GM23338 (cell line): ENCODE data around the gene LPO. TPM values are rescaled to one million over a fixed set of nuclear protein-coding genes. Genes with fewer than 3 reads are reported as not detected.

Experiments used
- ATAC-seq: fragments of 200-7000 bp; cut with Tn5 transposase; 3 replicates; pipeline ENCODE4 v1.9.1; 2020
- DNase-seq: peaks from one replicate; pipeline ENCODE4 v3.0.0-alpha.2; 2015; ENCODE audit warnings: low spot score
- H2AFZ ChIP-seq: fragments of 200-600 bp; sonication (generic); 2 replicates; pipeline ENCODE4 v1.8.0; 2016; ENCODE audit warnings: antibody characterized with exemption, mild to moderate bottlenecking, moderate library complexity
- H3F3A ChIP-seq: fragments of 200-600 bp; sonication (generic); replicated peaks from 2 replicates; pipeline ENCODE4 v1.8.0; 2017; ENCODE audit warnings: antibody characterized with exemption, mixed run types, low read depth
- H3K27ac ChIP-seq: fragments of 200-600 bp; sonication (generic); 2 replicates; pipeline ENCODE4 v1.6.1; 2016; ENCODE audit warnings: low read depth
- H3K27me3 ChIP-seq: fragments of 200-600 bp; sonication (generic); 2 replicates; pipeline ENCODE4 v1.8.0; 2016; ENCODE audit warnings: mild to moderate bottlenecking, mixed run types, moderate library complexity; ENCODE audit not compliant: insufficient read depth
- H3K36me3 ChIP-seq: fragments of 200-600 bp; sonication (generic); 2 replicates; pipeline ENCODE4 v1.8.0; 2016; ENCODE audit warnings: mild to moderate bottlenecking; ENCODE audit not compliant: insufficient read depth
- H3K4me1 ChIP-seq: fragments of 200-600 bp; sonication (generic); 2 replicates; pipeline ENCODE4 v1.8.0; 2016; ENCODE audit warnings: mild to moderate bottlenecking, moderate library complexity; ENCODE audit not compliant: insufficient read depth
- H3K4me2 ChIP-seq: fragments of 200-600 bp; sonication (generic); 2 replicates; pipeline ENCODE4 v1.7.1; 2017; ENCODE audit warnings: mixed run types
- H3K4me3 ChIP-seq: fragments of 200-600 bp; sonication (generic); 2 replicates; pipeline ENCODE4 v1.6.1; 2016; ENCODE audit warnings: mixed run types
- H3K79me2 ChIP-seq: fragments of 200-600 bp; sonication (generic); replicated peaks from 2 replicates; pipeline ENCODE4 v1.8.0; 2017; ENCODE audit warnings: mild to moderate bottlenecking; ENCODE audit not compliant: insufficient read depth
- H3K9me2 ChIP-seq: fragments of 200-600 bp; sonication (generic); 2 replicates; pipeline ENCODE4 v1.8.0; 2017; ENCODE audit not compliant: insufficient read depth
- H4K20me1 ChIP-seq: fragments of 200-600 bp; sonication (generic); replicated peaks from 2 replicates; pipeline ENCODE4 v1.8.0; 2017; ENCODE audit warnings: mild to moderate bottlenecking; ENCODE audit not compliant: insufficient read depth
- H3K27ac Mint-ChIP-seq: 2 replicates; pipeline ENCODE4 v1.8.0; 2020; ENCODE audit warnings: inconsistent platforms, mild to moderate bottlenecking, moderate library complexity, mixed read lengths
- H3K27me3 Mint-ChIP-seq: 3 replicates; pipeline ENCODE4 v1.8.0; 2022; ENCODE audit warnings: low read depth, mild to moderate bottlenecking, moderate library complexity, mixed read lengths, inconsistent platforms; ENCODE audit not compliant: insufficient read depth, poor library complexity
- H3K36me3 Mint-ChIP-seq: 3 replicates; pipeline ENCODE4 v1.8.0; 2021; ENCODE audit warnings: low read depth, mild to moderate bottlenecking, inconsistent platforms, moderate library complexity, mixed read lengths
- H3K4me1 Mint-ChIP-seq: 3 replicates; pipeline ENCODE4 v1.8.0; 2020; ENCODE audit warnings: mild to moderate bottlenecking, inconsistent platforms, mixed read lengths
- H3K4me3 Mint-ChIP-seq: 3 replicates; pipeline ENCODE4 v1.8.0; 2021; ENCODE audit warnings: moderate library complexity, mild to moderate bottlenecking, inconsistent platforms, mixed read lengths
- H3K9me3 Mint-ChIP-seq: 3 replicates; pipeline ENCODE4 v1.8.0; 2020; ENCODE audit warnings: moderate library complexity, mild to moderate bottlenecking, inconsistent platforms, mixed read lengths
- CREB1 ChIP-seq: fragments of 250-450 bp; sonication (Bioruptor Pico); IDR thresholded peaks from 2 replicates; pipeline ENCODE4 v1.5.0; 2020; ENCODE audit warnings: low read depth, mild to moderate bottlenecking, moderate library complexity
- ETS1 ChIP-seq: IDR thresholded peaks from 2 replicates; pipeline ENCODE4 v1.6.1; 2016; ENCODE audit warnings: antibody characterized with exemption
- EZH2 ChIP-seq: fragments of 200-600 bp; sonication (generic); IDR thresholded peaks from one replicate; pipeline ENCODE4 v1.8.0; 2017; ENCODE audit warnings: antibody characterized with exemption, mild to moderate bottlenecking, low read depth; ENCODE audit not compliant: unreplicated experiment
- JUNB ChIP-seq: IDR thresholded peaks from one replicate; pipeline ENCODE4 v1.6.1; 2016; ENCODE audit warnings: antibody characterized with exemption; ENCODE audit not compliant: unreplicated experiment
- POLR2AphosphoS5 ChIP-seq: IDR thresholded peaks from 2 replicates; pipeline ENCODE4 v1.6.1; 2016; ENCODE audit warnings: antibody characterized with exemption, low read depth
- STAT1 ChIP-seq: IDR thresholded peaks from one replicate; pipeline ENCODE4 v1.6.1; 2016; ENCODE audit warnings: antibody characterized with exemption; ENCODE audit not compliant: unreplicated experiment
- ZNF114 ChIP-seq: fragments of 250-450 bp; sonication (Bioruptor Pico); IDR thresholded peaks from 2 replicates; pipeline ENCODE4 v1.5.0; 2020; ENCODE audit warnings: mild to moderate bottlenecking, moderate library complexity
- polyA plus RNA-seq: library from polyadenylated mRNA; unstranded; fragments of >200 nt; fragmentation: Nextera tagmentation; extraction: Ambion mirVana; gene quantifications from 2 replicates; pipeline ENCODE4 v1.2.1, GENCODE V29; 2016
- total RNA-seq: library from RNA; depleted of rRNA; stranded (reverse); fragments of >200 nt; shearing (Covaris generic); gene quantifications from 2 replicates; pipeline ENCODE4 v1.2.3, GENCODE V29; 2014
- TF ChIP-seq, protein P1 (sequence below), 2 experiments: fragments of 200-600 bp in 1 of 2; sonication (generic) in 1 of 2; conservative IDR thresholded peaks; 2 replicates each; pipeline versions ENCODE4 v1.5.1 to v1.6.1; 2016 to 2017; ENCODE audit warnings: antibody characterized with exemption in 2 of 2, low read depth in 2 of 2, mild to moderate bottlenecking in 2 of 2, moderate library complexity in 1 of 2

The LPO gene
- total and polyA plus RNA-seq, 2 experiments from 2014 or later: 0.13 to 0.35 TPM

DNA sequence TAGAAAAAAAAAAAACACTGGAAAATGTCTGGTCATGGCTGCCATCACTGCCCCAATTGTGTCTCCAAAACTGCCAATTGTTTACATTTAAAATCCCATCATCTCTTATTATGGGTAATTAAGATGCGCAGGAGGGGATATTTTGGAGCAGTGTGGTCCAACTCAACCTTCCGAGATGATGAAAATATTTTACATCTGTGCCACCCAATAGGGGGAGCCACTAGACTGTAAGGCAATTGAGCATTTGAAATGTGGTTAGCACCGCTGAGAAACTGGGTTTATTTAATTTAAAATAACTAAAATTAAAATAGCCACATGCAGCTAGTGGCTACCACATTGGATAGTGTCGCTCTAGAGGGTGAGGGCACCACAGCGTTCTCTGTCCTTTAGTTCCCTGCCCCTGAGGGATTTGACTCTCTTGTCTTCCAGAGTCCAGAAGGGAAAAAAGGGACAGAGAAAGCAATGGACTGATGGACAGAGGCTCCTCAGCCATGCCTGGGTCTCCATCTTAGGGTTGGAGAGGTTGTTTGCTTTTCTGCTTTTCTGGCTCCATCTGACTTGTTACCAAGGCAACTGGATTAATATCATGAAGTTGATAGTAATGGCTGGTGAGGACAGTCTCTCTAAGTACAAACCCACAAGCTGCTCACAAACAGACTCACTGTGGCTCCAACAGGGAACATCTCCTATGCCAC lies 38.9 kb downstream of the LPO start:
- no peak overlapping the region for H3K27ac ChIP-seq
- no peaks in the 10 kb centered on the region for H3K36me3 ChIP-seq
- H3K4me3 ChIP-seq: no peak overlapping the region
- H3K27me3 Mint-ChIP-seq: peaks cover 23% of the 10 kb centered on the region
- H4K20me1 ChIP-seq: no peaks in the 10 kb centered on the region
- H3K4me2 ChIP-seq: no peak overlapping the region
- no peak overlapping the region for H3K27ac Mint-ChIP-seq
- no peaks in the 10 kb centered on the region for H3F3A ChIP-seq
- no peaks in the 10 kb centered on the region; the same call in 1 of the 2 replicates for H3K4me1 ChIP-seq
- H2AFZ ChIP-seq: no peak overlapping the region
- H3K9me2 ChIP-seq: peaks cover 5% of the 10 kb centered on the region; the same call in 1 of the 2 replicates
- H3K4me1 Mint-ChIP-seq: peaks cover 6% of the 10 kb centered on the region; the same call in 2 of the 3 replicates
- ATAC-seq (0 out of 3 replicates have a peak, but pooled peaks have one; percentile 10), DNase-seq (peak; percentile 57)
- H3K4me3 Mint-ChIP-seq: no peak overlapping the region
- no peaks in the 10 kb centered on the region for H3K36me3 Mint-ChIP-seq
- H3K27me3 ChIP-seq: peaks cover 30% of the 10 kb centered on the region
- H3K79me2 ChIP-seq: no peaks in the 10 kb centered on the region
- H3K9me3 Mint-ChIP-seq: no peaks in the 10 kb centered on the region
- no peak for TF ChIP-seq POLR2AphosphoS5
- TF ChIP-seq, protein P1, sequence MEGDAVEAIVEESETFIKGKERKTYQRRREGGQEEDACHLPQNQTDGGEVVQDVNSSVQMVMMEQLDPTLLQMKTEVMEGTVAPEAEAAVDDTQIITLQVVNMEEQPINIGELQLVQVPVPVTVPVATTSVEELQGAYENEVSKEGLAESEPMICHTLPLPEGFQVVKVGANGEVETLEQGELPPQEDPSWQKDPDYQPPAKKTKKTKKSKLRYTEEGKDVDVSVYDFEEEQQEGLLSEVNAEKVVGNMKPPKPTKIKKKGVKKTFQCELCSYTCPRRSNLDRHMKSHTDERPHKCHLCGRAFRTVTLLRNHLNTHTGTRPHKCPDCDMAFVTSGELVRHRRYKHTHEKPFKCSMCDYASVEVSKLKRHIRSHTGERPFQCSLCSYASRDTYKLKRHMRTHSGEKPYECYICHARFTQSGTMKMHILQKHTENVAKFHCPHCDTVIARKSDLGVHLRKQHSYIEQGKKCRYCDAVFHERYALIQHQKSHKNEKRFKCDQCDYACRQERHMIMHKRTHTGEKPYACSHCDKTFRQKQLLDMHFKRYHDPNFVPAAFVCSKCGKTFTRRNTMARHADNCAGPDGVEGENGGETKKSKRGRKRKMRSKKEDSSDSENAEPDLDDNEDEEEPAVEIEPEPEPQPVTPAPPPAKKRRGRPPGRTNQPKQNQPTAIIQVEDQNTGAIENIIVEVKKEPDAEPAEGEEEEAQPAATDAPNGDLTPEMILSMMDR (conservative IDR thresholded peaks at IDR 0.05; ENCODE audit: low read depth in 2 of 2): peak; percentile 70 to 78

GRCh38 chr17:58277802-58278595 lies 39.6 kb downstream of the LPO start:
- no peaks in the 10 kb centered on the region for H3K79me2 ChIP-seq
- H3K4me1 Mint-ChIP-seq: peaks cover 6% of the 10 kb centered on the region; the same call in 2 of the 3 replicates
- TF ChIP-seq ETS1: no peak
- TF ChIP-seq POLR2AphosphoS5: no peak
- TF ChIP-seq CREB1 (CRISPR knock-in tag): no peak
- TF ChIP-seq, protein P1 (conservative IDR thresholded peaks at IDR 0.05; ENCODE audit: low read depth in 2 of 2): no peak
- TF ChIP-seq STAT1: no peak
- TF ChIP-seq ZNF114 (CRISPR knock-in tag): no peak
- TF ChIP-seq EZH2: no peak
- TF ChIP-seq JUNB: no peak

More at GRCh38 chr17:58277802-58278595, 39.6 kb downstream of the LPO start:
- DNase-seq (no peak), ATAC-seq (no peak)
- peaks cover 30% of the 10 kb centered on the region for H3K27me3 ChIP-seq
- peaks cover 5% of the 10 kb centered on the region; the same call in 1 of the 2 replicates for H3K9me2 ChIP-seq
- H4K20me1 ChIP-seq: no peaks in the 10 kb centered on the region
- no peak overlapping the region for H3K4me3 ChIP-seq
- H3K4me2 ChIP-seq: no peak overlapping the region
- peaks cover 23% of the 10 kb centered on the region for H3K27me3 Mint-ChIP-seq
- H3F3A ChIP-seq: no peaks in the 10 kb centered on the region
- H3K9me3 Mint-ChIP-seq: no peaks in the 10 kb centered on the region
- H2AFZ ChIP-seq: peak overlapping the region; percentile 90; the same call in 1 of the 2 replicates
- no peaks in the 10 kb centered on the region for H3K36me3 Mint-ChIP-seq
- no peak overlapping the region for H3K27ac ChIP-seq
- H3K4me1 ChIP-seq: no peaks in the 10 kb centered on the region; the same call in 1 of the 2 replicates
- H3K27ac Mint-ChIP-seq: no peak overlapping the region
- H3K36me3 ChIP-seq: no peaks in the 10 kb centered on the region
- no peak overlapping the region for H3K4me3 Mint-ChIP-seq
